GM10248 (cell line): ENCODE measurements around the gene ALDH1L2.

Experiments used
- CTCF ChIA-PET: fragments of 300-600 bp; sonication (Branson Sonifier 250); formaldehyde crosslinking; extraction: SDS; loops from one replicate; lab custom pipeline; 2021; ENCODE audit warnings: antibody characterized with exemption; lab: Yijun Ruan, JAX
- POLR2A ChIA-PET: fragments of 350-650 bp; sonication (Branson Sonifier 250); formaldehyde crosslinking; extraction: SDS; loops from one replicate; lab custom pipeline; 2020; ENCODE audit warnings: antibody characterized with exemption; lab: Yijun Ruan, JAX
- DNase-seq: peaks from one replicate; pipeline ENCODE4 v3.0.0; 2012; ENCODE audit errors: extremely low spot score
- TF ChIP-seq, protein P1 (sequence below): IDR thresholded peaks from 2 replicates; pipeline ENCODE4 v1.5.1; 2012; ENCODE audit warnings: mild to moderate bottlenecking, low read depth; ENCODE audit errors: extremely low read depth, missing control alignments, control extremely low read depth

The ALDH1L2 gene

DNA sequence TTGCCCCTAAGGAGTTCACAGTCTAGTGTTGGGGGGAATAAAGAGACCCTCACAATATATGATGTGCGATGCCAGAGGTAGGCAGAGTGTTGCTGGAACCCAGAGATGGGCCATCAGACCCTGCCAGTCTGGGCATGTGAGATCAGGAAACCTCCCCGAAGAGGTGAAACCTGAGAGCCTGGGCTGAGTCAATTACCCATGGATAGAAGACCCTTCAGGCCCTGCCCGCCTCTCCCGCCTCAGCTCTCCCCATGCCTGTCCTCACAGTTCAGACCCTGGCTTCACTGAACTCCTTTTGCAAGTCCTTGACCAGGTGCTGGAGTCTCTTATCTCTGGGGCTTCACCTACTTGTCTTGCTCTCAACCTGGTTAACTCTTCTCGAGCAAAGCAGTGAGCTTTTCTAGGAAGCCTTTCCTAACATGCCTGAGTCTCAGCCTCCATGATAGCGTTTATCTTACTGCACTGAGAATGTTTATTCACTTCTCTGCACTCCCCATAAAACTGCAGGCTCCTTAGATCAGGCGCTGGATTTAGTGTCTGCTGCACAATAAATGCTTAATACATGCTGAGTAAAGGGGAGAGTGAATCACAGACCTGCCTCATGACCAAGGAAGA, 19.6 kb downstream of the ALDH1L2 start:
- DNase-seq, result no peak
- TF ChIP-seq, protein P1, sequence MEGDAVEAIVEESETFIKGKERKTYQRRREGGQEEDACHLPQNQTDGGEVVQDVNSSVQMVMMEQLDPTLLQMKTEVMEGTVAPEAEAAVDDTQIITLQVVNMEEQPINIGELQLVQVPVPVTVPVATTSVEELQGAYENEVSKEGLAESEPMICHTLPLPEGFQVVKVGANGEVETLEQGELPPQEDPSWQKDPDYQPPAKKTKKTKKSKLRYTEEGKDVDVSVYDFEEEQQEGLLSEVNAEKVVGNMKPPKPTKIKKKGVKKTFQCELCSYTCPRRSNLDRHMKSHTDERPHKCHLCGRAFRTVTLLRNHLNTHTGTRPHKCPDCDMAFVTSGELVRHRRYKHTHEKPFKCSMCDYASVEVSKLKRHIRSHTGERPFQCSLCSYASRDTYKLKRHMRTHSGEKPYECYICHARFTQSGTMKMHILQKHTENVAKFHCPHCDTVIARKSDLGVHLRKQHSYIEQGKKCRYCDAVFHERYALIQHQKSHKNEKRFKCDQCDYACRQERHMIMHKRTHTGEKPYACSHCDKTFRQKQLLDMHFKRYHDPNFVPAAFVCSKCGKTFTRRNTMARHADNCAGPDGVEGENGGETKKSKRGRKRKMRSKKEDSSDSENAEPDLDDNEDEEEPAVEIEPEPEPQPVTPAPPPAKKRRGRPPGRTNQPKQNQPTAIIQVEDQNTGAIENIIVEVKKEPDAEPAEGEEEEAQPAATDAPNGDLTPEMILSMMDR, result no peak
- POLR2A ChIA-PET, result no interaction called here
- CTCF ChIA-PET, result interaction anchor here (0.9 to 3.6 kb wide), 4 partner anchors 10 to 32 kb away, joined by 3 to 16 read pairs (median 4); no protein-coding TSS in a partner anchor

DNA sequence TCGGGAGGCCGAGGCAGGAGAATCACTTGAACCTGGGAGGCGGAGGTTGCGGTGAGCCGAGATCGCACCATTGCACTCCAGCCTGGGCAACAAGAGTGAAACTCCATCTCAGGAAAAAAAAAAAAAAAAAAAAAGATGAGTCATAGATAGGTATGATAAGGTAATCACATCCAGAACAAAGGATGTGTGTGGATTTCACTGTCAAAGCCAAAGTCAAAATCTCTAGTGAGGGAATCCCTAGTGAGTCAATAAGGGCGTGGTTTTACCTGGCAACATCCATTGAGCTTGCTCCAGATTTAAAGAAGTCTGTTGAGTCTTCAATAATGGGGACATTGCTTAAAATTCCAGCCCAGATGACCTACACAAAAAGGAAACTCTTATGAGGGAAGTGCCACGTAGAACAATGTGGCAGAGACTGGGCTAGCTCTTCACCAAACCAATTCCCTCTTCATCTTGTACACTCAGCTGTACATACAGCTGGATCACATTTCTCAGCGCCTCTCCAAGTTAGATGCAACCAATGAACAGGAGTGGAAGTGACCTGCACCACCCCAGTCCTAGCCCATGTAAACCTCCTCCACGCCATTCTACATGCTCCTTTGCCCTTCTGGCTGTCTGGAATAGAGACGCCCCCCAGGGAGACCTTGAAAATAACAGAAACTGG, 23.4 kb downstream of the ALDH1L2 start:
- DNase-seq, result no peak
- TF ChIP-seq, protein P1, result no peak
- ChIA-PET CTCF (interaction anchor here (1.0 to 1.3 kb wide), 3 partner anchors 9 to 679 kb away, joined by 3 to 4 read pairs (median 3); no protein-coding TSS in a partner anchor), POLR2A (no interaction called here)

DNA sequence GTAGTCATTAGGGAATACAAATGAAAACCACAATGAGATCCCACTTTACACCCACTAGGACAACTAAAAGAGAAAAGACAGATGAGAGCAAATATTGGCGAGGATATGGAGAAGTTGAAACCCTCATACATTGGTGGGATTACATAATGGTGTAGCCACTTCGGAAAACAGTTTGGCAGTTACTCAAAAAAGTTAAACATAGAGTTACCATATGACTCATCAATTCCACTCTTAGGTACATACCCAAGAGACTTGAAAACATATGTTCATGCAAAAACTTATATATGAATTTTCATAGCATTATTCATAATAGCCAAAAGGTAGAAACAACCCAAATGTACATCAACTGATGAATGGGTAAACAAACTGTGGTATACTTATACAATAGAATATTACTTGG, 27.1 kb downstream of the ALDH1L2 start:
- no peak for DNase-seq
- TF ChIP-seq, protein P1, result no peak
- ChIA-PET POLR2A (no interaction called here), CTCF (interaction anchor here (0.9 to 1.2 kb wide), 2 partner anchors 126 to 675 kb away, joined by 3 to 10 read pairs; no protein-coding TSS in a partner anchor)

DNA sequence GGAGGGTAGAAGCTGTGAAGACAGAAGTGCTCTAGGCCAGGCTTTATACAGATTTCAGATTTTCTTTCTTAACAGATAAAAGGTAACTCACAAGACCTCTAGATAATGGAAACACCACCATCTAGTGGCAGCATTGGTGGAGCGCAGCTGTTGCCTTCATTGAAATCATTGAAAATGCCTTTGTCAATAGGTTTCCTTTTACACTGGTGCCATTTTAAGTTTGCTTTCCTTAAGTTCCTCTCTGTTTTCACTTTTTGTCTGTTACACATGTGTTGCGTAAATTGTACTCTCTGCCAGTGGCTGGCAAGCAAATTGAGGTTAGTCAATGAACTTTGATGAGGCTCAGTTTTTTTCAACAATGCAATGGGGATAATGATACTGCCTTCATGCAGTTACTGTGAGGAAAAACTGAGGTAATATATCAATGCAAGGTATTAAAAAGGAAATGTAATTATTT, 31.1 kb downstream of the ALDH1L2 start:
- TF ChIP-seq, protein P1, result peak; percentile 94
- peak; percentile 57 for DNase-seq
- POLR2A ChIA-PET, result no interaction called here
- CTCF ChIA-PET, result interaction anchor here (1.0 to 4.1 kb wide), 25 partner anchors 9 to 711 kb away, joined by 3 to 55 read pairs (median 5); no protein-coding TSS in a partner anchor

DNA sequence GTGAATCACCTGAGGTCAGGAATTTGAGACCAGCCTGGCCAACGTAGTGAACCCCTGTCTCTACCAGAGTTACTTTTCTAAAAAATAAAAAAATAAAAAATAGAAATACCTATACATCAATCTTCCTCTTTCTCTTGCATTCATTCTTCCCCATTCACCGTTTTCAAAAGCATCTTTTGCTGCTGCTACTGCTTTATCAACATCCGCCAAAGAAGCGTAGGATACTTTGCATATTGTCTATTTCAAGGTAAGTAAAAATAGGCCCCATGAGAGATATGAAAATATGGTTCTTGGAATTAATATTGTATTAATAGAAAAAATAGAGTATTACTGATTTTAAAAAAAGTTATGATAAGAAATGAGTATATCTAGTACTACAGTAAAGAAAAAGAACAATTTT, 32.3 kb downstream of the ALDH1L2 start:
- TF ChIP-seq, protein P1, result no peak
- POLR2A ChIA-PET, result no interaction called here
- DNase-seq, result no peak
- CTCF ChIA-PET, result interaction anchor here (1.1 to 4.1 kb wide), 9 partner anchors 9 to 669 kb away, joined by 3 to 55 read pairs (median 5); no protein-coding TSS in a partner anchor

DNA sequence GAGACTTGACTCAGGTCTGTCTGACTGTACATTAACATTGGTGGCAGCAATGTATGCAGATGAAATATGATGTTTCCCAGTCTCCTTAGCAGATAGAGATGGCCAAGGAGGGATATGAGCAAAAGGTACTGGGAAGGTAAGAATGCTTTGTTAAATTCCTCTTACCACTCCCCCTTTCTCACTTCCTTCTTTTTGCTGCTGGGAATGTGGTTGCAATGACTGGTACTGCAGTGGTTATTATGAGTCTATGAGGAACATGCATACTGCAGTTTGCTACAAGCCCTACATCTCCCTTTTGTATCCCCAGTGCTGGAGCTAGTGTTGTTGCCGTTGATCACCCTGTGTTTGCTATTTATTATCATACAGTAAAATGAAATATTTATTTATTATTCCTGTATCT, 35.9 kb downstream of the ALDH1L2 start:
- ChIA-PET POLR2A (no interaction called here), CTCF (interaction anchor here (1.4 to 4.1 kb wide), 3 partner anchors 10 to 667 kb away, joined by 4 to 22 read pairs (median 4); no protein-coding TSS in a partner anchor)
- TF ChIP-seq, protein P1, result no peak

More for the DNA sequence above, 35.9 kb downstream of the ALDH1L2 start:
- no peak for DNase-seq
